Panc1 (cell line): ENCODE results near the gene IFIH1. TPM values are rescaled to one million over a fixed set of nuclear protein-coding genes. Genes with fewer than 3 reads are reported as not detected.

Experiments used
- ATAC-seq: fragments of 200-7000 bp; cut with Tn5 transposase; 2 replicates; pipeline ENCODE4 v1.9.1; 2020; ENCODE audit warnings: mild to moderate bottlenecking, moderate library complexity
- BruUV-seq: library from RNA; stranded (reverse); fragments of 400-500 nt; replicated peaks from 2 replicates; lab custom pipeline; 2021; lab: Mats Ljungman, UMichigan
- CTCF ChIA-PET: fragments of 300-600 bp; sonication (Branson Sonifier 250); formaldehyde crosslinking; loops from one replicate; lab custom pipeline; 2022; ENCODE audit warnings: antibody characterized with exemption; lab: Charles Lee
- POLR2A ChIA-PET: fragments of 300-600 bp; sonication (Branson Sonifier 250); formaldehyde crosslinking; loops from one replicate; lab custom pipeline; 2022; ENCODE audit warnings: antibody characterized with exemption; lab: Charles Lee
- DNase-seq: peaks from one replicate; pipeline ENCODE4 v3.0.0-alpha.2; 2010; ENCODE audit warnings: low read depth, low spot score
- H3K27ac ChIP-seq: 2 replicates; pipeline ENCODE4 v1.5.1; 2011; ENCODE audit warnings: mild to moderate bottlenecking, low read length, inconsistent platforms
- H3K27me3 ChIP-seq: fragments of 200-500 bp; sonication (Bioruptor generic); 2 replicates; pipeline ENCODE4 v1.6.0; 2014; ENCODE audit warnings: low read length, inconsistent platforms; ENCODE audit not compliant: control insufficient read depth, insufficient read depth
- H3K36me3 ChIP-seq: fragments of 200-500 bp; sonication (Bioruptor generic); 2 replicates; pipeline ENCODE4 v1.5.1; 2014; ENCODE audit warnings: inconsistent platforms, mild to moderate bottlenecking, low read length, moderate library complexity; ENCODE audit not compliant: control insufficient read depth, insufficient read depth
- H3K4me1 ChIP-seq: 2 replicates; pipeline ENCODE4 v1.5.1; 2011; ENCODE audit warnings: inconsistent platforms, mild to moderate bottlenecking, low read length, moderate library complexity; ENCODE audit not compliant: control insufficient read depth, insufficient read depth
- H3K4me3 ChIP-seq, 2 experiments: 2 replicates each; pipeline ENCODE4 v1.5.1; 2011 to 2012; ENCODE audit warnings: low read depth in 2 of 2, low read length in 2 of 2, mild to moderate bottlenecking in 2 of 2, inconsistent platforms in 1 of 2, moderate library complexity in 1 of 2
- H3K9me3 ChIP-seq: fragments of 200-500 bp; sonication (Bioruptor generic); 2 replicates; pipeline ENCODE4 v1.5.1; 2014; ENCODE audit warnings: low read depth, mild to moderate bottlenecking, inconsistent platforms, low read length, moderate library complexity; ENCODE audit not compliant: control insufficient read depth, insufficient read depth
- POLR2AphosphoS5 ChIP-seq: IDR thresholded peaks from 2 replicates; pipeline ENCODE4 v1.6.1; 2012; ENCODE audit warnings: mild to moderate bottlenecking, low read depth, low read length, moderate library complexity
- SIN3A ChIP-seq: IDR thresholded peaks from 2 replicates; pipeline ENCODE4 v1.6.1; 2012; ENCODE audit warnings: low read depth, mild to moderate bottlenecking, low read length, moderate library complexity, borderline replicate concordance; ENCODE audit not compliant: insufficient read depth
- TCF7L2 ChIP-seq: IDR thresholded peaks from 2 replicates; pipeline ENCODE4 v1.6.1; 2011; ENCODE audit warnings: mild to moderate bottlenecking, low read depth, low read length, inconsistent platforms
- in situ Hi-C: cut with HindIII; loops from 2 replicates; pipeline ENCODE4 v1.10.0; 2016; ENCODE audit warnings: low sequenced_read_pairs, low pct_unique_long_range_greater_than_20kb
- intact Hi-C: fragments of 100-400 bp; cut with micrococcal nuclease; formaldehyde crosslinking; loops from one replicate; pipeline ENCODE4 v1.10.0; 2022; ENCODE audit not compliant: unreplicated experiment
- total RNA-seq: library from RNA; stranded (reverse); gene quantifications from one replicate; pipeline ENCODE4 v1.2.1, GENCODE V29; 2021; ENCODE audit not compliant: unreplicated experiment
- TF ChIP-seq, protein P1 (sequence below): fragments of 450-650 bp; IDR thresholded peaks from 2 replicates; pipeline ENCODE4 v1.5.1; 2017; ENCODE audit warnings: mild to moderate bottlenecking
- TF ChIP-seq, protein P2 (sequence below), 2 experiments: IDR thresholded peaks; 2 replicates each; pipeline ENCODE4 v1.6.1; 2011 to 2012; ENCODE audit warnings: low read depth in 2 of 2, control low read depth in 1 of 2, low read length in 1 of 2, mild to moderate bottlenecking in 1 of 2, moderate library complexity in 1 of 2; ENCODE audit not compliant: insufficient read depth in 1 of 2

IFIH1 gene
- total RNA-seq, 1 experiment from 2014 or later = 15.4 TPM

DNA sequence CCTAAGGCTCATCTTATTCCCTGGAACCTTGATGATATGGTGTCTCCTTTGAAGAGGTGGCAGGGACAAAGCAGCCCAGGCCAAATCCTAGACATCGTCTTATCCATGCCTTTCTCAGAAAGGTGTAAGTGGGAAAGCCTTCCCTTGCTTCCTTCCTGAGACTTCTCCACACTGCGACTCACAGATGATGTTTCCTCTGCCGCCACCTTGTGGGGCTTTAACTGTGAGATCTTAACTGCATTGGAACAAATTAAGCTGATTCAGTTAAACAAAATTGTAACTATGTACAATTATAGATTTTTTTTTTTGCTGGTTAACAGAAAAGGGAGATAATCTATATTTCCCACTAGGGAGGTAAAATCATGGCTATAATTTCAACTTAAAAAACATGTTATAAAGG, 15.5 kb upstream of the IFIH1 start:
- in situ Hi-C loops = no loop called here
- no peak for DNase-seq
- CTCF ChIA-PET = interaction anchor here (0.6 kb wide), 1 partner anchor 16 kb away, joined by 3 read pairs; the partner anchor contains the start of gene IFIH1

DNA sequence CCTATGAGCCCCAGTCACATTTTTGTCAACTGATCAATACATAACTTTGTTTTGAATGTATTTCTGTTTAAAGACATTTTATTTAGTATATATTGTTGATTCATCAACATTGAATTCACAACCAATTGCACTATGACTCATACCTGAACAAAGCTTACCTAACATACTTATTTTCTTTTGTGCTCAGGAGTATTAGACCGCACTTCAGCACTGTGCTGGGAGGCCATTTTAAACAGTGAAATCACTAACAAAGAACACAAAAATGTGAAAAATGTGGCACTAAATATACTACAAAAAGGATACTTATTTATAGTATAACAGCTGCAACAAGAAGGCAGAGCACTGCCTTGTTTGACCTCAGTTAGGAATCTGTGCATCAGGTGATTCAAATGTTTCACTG, 12.4 kb upstream of the IFIH1 start:
- intact Hi-C loops = no loop called here
- TF ChIP-seq, protein P1, sequence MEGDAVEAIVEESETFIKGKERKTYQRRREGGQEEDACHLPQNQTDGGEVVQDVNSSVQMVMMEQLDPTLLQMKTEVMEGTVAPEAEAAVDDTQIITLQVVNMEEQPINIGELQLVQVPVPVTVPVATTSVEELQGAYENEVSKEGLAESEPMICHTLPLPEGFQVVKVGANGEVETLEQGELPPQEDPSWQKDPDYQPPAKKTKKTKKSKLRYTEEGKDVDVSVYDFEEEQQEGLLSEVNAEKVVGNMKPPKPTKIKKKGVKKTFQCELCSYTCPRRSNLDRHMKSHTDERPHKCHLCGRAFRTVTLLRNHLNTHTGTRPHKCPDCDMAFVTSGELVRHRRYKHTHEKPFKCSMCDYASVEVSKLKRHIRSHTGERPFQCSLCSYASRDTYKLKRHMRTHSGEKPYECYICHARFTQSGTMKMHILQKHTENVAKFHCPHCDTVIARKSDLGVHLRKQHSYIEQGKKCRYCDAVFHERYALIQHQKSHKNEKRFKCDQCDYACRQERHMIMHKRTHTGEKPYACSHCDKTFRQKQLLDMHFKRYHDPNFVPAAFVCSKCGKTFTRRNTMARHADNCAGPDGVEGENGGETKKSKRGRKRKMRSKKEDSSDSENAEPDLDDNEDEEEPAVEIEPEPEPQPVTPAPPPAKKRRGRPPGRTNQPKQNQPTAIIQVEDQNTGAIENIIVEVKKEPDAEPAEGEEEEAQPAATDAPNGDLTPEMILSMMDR = no peak
- TF ChIP-seq POLR2AphosphoS5 (no peak), TCF7L2 (no peak), SIN3A (no peak)
- TF ChIP-seq, protein P2, sequence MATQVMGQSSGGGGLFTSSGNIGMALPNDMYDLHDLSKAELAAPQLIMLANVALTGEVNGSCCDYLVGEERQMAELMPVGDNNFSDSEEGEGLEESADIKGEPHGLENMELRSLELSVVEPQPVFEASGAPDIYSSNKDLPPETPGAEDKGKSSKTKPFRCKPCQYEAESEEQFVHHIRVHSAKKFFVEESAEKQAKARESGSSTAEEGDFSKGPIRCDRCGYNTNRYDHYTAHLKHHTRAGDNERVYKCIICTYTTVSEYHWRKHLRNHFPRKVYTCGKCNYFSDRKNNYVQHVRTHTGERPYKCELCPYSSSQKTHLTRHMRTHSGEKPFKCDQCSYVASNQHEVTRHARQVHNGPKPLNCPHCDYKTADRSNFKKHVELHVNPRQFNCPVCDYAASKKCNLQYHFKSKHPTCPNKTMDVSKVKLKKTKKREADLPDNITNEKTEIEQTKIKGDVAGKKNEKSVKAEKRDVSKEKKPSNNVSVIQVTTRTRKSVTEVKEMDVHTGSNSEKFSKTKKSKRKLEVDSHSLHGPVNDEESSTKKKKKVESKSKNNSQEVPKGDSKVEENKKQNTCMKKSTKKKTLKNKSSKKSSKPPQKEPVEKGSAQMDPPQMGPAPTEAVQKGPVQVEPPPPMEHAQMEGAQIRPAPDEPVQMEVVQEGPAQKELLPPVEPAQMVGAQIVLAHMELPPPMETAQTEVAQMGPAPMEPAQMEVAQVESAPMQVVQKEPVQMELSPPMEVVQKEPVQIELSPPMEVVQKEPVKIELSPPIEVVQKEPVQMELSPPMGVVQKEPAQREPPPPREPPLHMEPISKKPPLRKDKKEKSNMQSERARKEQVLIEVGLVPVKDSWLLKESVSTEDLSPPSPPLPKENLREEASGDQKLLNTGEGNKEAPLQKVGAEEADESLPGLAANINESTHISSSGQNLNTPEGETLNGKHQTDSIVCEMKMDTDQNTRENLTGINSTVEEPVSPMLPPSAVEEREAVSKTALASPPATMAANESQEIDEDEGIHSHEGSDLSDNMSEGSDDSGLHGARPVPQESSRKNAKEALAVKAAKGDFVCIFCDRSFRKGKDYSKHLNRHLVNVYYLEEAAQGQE (IDR thresholded peaks at IDR 0.05; ENCODE audit: insufficient read depth in 1 of 2, low read depth in 2 of 2, low read length in 1 of 2) = no peak
- POLR2A ChIA-PET = no interaction called here
- Histone ChIP-seq H3K36me3 (no peaks in the 10 kb centered on the region), H3K9me3 (no peaks in the 10 kb centered on the region), H3K4me1 (no peaks in the 10 kb centered on the region), H3K4me3 (no peak overlapping the region), H3K27me3 (no peaks in the 10 kb centered on the region), H3K27ac (no peak overlapping the region)
- in situ Hi-C loops = no loop called here
- no peak for ATAC-seq
- no peak for DNase-seq
- no TSS peak for BruUV-seq
- CTCF ChIA-PET = no interaction called here

More for the DNA sequence above, 15.5 kb upstream of the IFIH1 start:
- no peaks in the 10 kb centered on the region for H3K9me3 ChIP-seq
- no peak overlapping the region for H3K4me3 ChIP-seq
- POLR2A ChIA-PET = no interaction called here
- TF ChIP-seq POLR2AphosphoS5 = no peak
- no peak for TF ChIP-seq TCF7L2
- TF ChIP-seq, protein P2 (IDR thresholded peaks at IDR 0.05; ENCODE audit: insufficient read depth in 1 of 2, low read depth in 2 of 2, low read length in 1 of 2) = no peak
- TF ChIP-seq, protein P1 = peak; percentile 63
- TF ChIP-seq SIN3A = no peak
- no peaks in the 10 kb centered on the region for H3K4me1 ChIP-seq
- H3K27ac ChIP-seq = no peak overlapping the region
- no peaks in the 10 kb centered on the region for H3K36me3 ChIP-seq
- H3K27me3 ChIP-seq = no peaks in the 10 kb centered on the region
- no peak for ATAC-seq
- BruUV-seq = no TSS peak
- intact Hi-C loops = no loop called here
